Erythroblast (primary cell): ENCODE measurements around the gene TEP1.

Source experiments
- GATA1 ChIP-seq: IDR thresholded peaks from 2 replicates; pipeline ENCODE4 v1.6.1; 2011; ENCODE audit warnings: low read depth, mild to moderate bottlenecking, control low read depth, low read length, moderate library complexity
- POLR2A ChIP-seq: IDR thresholded peaks from 2 replicates; pipeline ENCODE4 v1.6.1; 2011; ENCODE audit warnings: mild to moderate bottlenecking, low read length

GRCh38 chr14:20460458-20461224, 47.3 kb upstream of the TEP1 start:
- TF ChIP-seq POLR2A (no peak), GATA1 (no peak)
